Measurements from ENCODE around the gene CCL19.

Gene CCL19

DNA sequence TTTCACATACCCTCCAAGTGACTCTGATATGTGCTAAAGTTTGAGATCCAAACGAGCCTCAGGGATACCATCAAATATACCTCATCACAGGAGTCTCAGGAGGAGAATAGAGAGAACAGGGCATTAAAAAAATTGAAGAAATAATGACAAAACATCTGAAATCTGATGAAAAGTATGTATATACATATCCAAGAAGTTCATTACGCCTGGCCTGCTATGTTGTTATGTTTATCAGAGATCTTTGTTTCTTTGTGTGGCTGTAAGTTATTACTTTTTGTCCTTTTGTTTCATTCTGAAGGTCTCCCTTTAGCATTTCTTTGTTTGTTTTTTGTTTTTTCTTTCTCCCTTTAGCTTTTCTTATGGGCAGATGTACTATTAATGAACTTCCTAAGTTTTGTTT is 2.5 kb upstream of the CCL19 start:
- DNase-seq, result no peak

DNA sequence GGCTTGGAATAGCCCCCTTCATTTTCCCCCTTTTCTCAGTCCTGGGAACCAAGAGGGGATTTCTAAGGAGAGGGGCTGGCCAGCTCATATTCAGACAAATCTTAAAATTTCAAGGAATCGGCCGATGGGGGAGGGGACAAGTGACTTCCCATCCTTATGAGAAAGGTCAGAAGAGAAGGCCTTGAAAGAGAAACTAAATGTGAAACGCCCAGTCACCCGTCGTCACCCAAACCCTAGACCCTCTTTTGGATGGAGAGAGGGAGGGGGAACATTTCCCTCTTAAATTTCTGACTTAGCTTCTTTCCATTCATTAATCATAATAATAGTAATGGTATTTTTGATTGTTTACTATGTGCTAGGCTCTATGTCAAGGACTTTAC is 850 bp upstream of the CCL19 start:
- DNase-seq, result no peak

GRCh38 chr9:34689512-34689911 is 1.6 kb downstream of the CCL19 start:
- no peak for DNase-seq

GRCh38 chr9:34689116-34689470 is 2.0 kb downstream of the CCL19 start:
- DNase-seq, result no peak

DNA sequence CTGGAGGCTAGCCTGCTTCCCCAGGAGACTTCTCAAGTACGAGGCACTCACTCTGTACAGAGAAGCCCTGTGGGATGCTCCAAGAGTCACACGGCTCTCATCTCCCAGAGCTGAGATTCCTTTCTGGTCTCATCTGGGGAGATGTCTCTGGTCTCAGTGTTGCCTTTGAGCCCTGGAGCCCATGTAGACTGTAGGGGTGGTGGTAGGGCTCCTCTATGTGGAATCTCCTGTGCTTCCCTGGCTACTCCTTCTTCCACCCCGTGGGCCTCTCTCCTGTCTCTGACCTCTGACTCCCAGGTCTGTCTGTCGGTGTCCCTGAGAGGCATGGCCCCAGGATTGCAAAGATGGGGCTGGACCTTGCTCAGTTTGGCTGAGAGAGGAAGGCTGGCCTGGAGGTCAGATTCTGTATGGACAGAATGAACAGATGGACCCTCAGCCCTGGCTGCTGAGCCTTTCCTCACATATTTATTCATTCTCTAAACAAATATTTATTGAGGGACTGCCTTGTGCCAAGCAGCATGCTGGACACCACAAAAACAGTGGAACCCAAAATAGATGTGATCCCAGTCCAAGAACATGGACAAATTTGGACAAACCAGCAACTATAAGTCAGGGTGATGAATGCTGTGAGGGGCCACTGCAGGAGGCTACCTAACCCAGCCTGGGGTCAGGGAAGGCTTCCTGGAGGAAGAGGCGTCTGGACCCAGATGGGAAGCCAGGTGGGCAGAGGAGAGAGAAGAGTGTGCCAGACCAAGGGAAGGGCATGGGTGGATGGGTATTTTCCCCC is 2.6 kb downstream of the CCL19 start:
- no peak for DNase-seq

GRCh38 chr9:34687276-34688030 is 3.6 kb downstream of the CCL19 start:
- DNase-seq, result no peak

- DNase-seq, result no peak
Observed at GRCh38 chr9:34686732-34687131, 4.3 kb downstream of the CCL19 start.

- no peak for DNase-seq
Observed at GRCh38 chr9:34686231-34686630, 4.8 kb downstream of the CCL19 start.

DNA sequence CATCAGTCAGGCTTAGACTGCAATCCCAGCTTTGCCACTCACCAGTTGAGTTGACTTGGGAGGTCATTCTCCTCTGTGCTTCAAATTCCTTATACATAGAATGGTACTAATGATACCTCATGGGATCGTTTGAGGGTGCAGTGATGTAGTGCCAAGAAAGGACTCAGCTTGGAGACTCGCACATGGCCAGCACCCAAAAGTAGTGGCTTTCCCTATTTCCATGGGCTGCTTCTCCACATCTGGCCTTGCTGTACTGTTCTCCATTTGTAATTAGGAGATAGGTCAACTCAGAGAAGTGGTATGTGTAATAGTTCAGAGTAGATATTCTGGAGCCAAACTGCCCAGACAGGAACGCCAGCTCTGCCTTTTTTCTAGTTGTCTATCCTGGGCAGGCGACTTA is 5.5 kb downstream of the CCL19 start:
- no peak for DNase-seq

GRCh38 chr9:34684816-34685215 is 6.3 kb downstream of the CCL19 start:
- DNase-seq, result no peak

DNA sequence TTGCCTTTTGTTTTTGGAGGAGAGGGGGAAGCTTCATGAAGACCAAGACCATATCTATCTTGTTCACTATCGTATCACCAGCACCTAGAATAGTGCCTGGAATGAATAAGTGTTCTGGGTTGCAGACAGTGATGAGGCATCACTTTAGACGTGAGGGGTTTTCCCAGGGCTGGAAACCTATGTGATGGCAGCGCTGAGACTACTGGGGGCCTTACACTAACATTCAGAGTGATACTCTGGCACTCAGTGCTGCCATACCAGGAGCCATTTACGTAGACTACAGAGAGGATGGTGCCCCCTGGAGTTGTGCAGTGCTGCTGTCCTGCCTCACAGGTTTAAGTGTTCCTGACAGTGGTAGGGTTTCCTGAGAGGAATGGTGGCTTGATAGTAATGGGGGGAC is 6.9 kb downstream of the CCL19 start:
- no peak for DNase-seq

GRCh38 chr9:34675869-34676268 is 15.2 kb downstream of the CCL19 start:
- DNase-seq, result no peak

DNA sequence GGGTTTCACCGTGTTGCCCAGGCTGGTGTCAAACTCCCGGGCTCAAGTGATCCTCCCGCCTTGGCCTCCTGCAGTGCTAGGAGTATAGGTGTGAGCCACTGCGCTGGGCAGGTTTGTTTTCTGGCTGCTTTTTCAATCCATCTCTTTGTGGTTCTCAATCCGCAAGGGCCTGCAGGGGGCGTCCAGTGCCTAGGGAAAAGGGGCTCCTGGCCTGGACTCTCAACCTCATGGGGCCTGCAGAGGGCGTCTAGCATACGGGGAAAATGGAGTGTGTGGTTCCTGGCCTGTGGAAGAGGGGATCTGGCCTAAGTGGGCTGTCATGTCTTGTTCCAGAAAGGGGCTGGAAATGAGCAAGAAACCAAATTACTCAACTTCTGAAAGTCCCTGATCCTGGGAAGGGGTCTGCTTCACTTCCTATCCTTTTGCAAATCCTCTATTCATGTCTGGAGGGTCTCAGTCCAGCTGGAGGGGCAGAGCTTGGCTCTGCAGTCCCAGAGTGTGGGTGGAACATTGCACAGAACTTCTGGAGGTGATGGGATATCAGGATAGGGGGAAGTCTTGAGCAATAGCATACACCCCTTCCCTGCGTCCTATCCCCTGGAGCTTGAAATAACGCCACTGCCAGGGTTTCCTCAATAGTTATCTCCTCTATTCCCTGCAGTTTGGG is 15.9 kb downstream of the CCL19 start:
- DNase-seq, result peak; percentile 70

DNA sequence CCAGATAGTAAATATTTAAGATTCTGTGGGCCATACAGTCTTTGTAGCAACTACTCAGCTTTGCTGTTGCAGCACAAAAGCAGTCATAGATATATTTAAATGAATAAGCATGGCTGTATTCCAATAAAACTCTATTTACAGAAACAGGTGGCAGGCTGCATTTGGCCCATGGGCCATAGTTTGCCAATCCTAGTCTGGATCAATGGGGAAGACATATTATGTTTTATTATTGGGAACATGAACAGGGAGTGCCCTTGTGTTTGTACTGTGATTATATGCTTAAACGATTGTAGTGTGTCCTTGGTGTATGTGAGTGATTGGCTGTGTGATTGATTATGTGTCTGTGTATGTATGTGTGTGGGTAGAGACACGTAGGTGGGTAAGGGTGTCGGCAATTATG is 16.6 kb downstream of the CCL19 start:
- no peak for DNase-seq

- DNase-seq, result no peak
Observed at GRCh38 chr9:34671307-34671706, 19.8 kb downstream of the CCL19 start.

GRCh38 chr9:34669809-34670562 is 21.1 kb downstream of the CCL19 start:
- no peak for DNase-seq

- peak; percentile 94 for DNase-seq
Observed at GRCh38 chr9:34665381-34666250, 25.5 kb downstream of the CCL19 start.

GRCh38 chr9:34665067-34665380 is 26.1 kb downstream of the CCL19 start:
- DNase-seq, result no peak

DNA sequence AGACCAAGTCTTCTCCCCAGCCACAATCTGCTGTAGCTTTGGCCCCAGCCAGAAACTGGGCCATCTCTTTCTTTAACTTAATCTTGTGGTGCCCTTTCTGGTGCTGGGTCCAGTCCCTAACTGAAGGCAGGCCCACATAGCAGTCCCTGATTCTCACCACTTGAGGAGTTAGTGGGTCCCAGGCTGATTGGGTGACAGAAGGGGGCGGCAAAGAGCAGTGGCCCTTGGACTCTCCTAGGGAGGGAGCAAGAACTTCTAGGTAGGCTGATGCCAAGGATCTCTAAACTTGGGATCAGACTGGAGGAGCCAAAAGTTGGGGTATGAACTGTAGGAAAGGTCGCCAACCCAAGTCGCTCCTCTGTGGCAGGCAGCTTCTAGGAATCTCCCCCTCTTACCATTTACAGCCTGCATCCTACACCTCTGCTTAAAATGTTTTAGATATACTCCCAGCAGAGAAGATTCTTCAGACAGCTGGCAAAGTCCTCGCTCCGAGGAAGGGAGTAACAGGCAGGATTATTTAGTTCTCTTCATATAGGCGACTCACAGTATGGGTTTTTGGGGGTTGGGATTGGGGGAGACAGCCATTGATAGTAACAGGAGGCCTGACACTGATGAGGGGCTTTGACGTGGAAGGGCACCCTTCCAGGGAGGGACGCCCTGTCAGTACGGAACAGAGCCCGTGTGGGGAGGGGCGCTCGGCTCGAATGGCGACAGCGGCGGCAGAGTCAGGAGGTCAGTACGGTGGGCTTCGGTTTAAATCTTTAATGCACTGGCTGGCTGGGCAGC is 26.6 kb downstream of the CCL19 start:
- peak; percentile 77 for DNase-seq

DNA sequence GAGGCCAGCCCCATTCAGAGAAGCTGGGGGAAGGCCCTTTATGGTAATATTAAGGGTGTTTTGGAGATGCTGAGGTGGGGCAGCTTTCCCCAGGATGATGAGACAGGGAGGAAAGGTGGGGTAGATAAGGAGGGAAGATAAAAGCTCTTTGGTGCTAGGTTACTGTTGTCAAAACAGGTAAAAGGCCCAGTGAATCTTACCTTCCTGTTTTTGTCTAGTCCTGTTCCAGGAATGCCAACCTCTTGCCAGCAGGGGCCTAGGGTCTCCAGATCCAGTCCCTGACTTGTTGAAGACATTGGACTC is 27.8 kb downstream of the CCL19 start:
- no peak for DNase-seq

DNA sequence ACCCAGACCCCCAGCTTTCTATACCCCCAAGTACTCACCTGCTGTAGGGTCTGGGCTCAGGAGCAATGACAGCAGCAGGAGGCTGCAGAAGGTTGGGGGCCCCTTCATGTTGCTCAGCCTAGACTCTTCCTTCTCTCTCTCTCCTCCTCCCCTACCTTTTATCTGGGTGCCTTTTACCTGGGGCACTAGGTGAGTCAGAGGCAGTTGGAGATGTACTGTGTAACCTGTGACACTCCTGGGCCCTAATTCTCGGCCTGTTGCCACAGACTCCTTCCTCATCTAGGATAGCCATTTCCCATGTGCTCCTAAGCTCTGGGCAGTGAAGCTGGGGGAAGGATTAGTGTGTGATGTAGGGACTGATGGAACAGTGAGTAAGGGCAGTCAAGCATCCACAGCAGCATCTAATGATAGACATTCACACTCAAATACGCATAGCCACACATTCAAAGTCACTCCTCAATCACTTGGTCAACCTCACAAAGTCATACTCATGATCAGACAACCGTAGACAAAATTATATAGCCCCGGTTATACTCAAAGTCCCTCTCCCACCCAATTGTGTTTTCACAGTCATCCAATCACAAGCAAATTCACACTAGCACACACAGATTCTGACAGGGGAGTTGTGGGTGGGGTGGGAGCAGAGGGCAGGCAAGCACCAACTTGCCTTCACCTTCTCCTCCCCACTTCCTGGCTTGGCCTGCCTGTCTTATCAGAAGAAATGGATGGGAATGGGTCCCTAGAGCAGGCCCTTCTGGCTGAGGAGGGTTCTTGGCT is 28.4 kb downstream of the CCL19 start, which contains the start of gene CCL27:
Gene CCL27, minus strand, starts transcription at position 132 of the 777 bp plus-strand sequence. Its CDS starts 24 bp downstream, at position 108.
- no peak for DNase-seq

Data from HCEC 1CT (cell line).